ENCODE measurements around the gene TTC33.

The TTC33 gene

DNA sequence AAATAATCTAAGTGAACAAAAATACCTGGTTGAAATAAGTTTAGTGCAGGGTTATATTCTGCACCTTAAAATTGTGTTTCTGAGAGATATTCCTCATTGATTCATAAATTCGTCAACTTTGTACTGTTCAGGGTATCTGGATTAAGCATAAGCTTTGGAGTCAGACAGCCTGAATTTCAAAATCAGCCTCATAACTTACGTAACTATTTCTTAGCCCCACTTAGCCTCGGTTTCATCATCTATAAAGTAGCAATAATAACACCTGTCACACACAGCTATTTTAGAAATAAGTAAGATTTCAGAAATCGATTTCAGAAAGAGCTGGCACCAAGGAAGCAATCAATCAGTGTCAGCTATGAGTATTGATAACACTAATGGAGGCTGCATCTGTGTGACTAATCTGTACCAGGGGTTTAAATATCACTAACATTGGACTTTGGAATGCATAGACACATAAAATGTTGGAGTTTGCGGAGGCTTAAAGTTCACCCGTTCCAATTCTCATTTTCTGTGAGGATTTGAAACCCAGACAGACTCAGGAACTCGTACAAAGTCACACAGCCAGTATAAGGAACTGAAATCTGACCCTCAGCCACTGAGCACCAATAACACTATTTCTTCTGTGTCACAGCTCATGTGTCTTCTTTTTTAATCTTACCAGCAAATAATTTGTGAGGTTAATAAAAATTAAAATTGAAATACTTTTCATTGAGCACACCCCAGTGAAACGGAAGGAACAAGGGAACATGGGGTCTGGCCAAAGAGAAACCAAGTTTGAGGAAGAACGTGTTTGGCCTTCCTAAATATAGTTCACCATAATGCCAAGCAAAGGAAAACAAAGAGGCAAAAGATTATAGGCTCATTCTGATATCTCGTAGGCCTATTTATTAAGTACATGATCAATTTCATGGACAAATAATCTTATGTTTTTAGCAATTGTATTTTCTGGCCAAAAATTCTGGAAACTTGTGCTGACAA, 270.5 kb downstream of the TTC33 start:
- peak; percentile 11 for FAIRE-seq
- no peak for TF ChIP-seq POLR2A (IDR thresholded peaks at IDR 0.05; ENCODE audit: low read depth, low read length)
- no peak for DNase-seq (ENCODE audit: insufficient read length, low spot score)

DNA sequence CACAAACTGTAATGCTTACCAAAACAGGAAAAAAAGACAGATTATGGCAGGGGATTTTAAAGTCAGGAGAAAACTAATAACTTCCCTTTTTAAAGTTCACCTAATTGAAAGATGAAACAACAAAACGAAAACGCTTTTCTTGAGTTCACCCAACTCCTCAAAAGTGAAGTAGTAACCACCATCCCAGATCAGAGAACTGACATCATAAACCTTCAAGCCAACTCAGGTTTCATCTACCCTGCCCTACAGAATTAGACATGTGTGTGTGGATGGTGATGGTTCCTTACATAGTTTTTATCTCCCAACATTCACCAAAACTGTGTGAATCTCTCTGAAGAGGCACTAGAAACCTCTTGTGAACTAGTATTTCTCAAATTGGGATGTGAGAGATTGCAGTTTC, 271.3 kb downstream of the TTC33 start:
- DNase-seq (ENCODE audit: insufficient read length, low spot score) (no peak), FAIRE-seq (no peak)
- TF ChIP-seq POLR2A (IDR thresholded peaks at IDR 0.05; ENCODE audit: low read depth, low read length) = no peak

GRCh38 chr5:40483316-40483715, 272.4 kb downstream of the TTC33 start:
- FAIRE-seq = peak; percentile 50
- DNase-seq (ENCODE audit: insufficient read length, low spot score) = no peak
- TF ChIP-seq POLR2A (IDR thresholded peaks at IDR 0.05; ENCODE audit: low read depth, low read length) = no peak

DNA sequence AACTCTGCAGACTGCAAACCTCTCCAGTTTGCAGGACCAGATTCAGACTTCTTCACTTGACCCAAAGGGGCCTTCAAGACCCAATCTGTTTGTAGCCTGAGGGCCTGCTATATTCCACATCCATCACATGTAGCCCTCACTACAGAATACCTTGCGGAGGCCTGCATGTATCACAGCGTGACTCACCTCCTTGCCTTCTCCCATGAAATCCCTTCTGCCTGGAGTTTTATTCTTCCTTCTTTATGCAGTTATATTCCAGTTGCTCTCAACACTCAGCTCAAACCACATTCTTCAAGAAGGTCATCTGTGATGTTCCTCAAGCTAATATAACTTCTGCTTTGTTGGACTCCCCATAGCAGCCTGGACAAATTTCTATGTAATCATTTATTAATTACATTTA, 274.5 kb downstream of the TTC33 start:
- no peak for TF ChIP-seq POLR2A (IDR thresholded peaks at IDR 0.05; ENCODE audit: low read depth, low read length)
- no peak for DNase-seq (ENCODE audit: insufficient read length, low spot score)
- peak; percentile 97 for FAIRE-seq

DNA sequence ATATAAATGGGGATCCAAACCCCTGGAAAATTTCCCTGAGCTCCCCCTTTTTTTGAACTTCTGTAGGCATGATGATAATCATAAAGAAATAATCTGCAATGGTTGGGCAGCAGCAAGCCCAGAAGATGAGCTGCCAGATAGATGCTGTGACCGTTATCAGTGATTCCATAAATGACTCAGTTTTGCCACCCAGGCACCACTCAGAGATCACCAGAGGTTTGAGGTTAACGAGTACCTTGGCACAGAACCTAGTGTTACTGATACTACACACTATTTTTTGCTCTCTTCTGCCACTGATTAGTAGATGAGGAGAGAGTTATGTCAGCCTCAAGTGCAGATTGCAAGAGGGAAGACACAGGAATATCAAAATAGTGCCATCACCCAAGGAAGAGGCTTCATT, 275.4 kb downstream of the TTC33 start:
- DNase-seq (ENCODE audit: insufficient read length, low spot score) (no peak), FAIRE-seq (peak; percentile 67)
- no peak for TF ChIP-seq POLR2A (IDR thresholded peaks at IDR 0.05; ENCODE audit: low read depth, low read length)

GRCh38 chr5:40479939-40480338, 275.8 kb downstream of the TTC33 start:
- FAIRE-seq (no peak), DNase-seq (ENCODE audit: insufficient read length, low spot score) (no peak)
- TF ChIP-seq POLR2A (IDR thresholded peaks at IDR 0.05; ENCODE audit: low read depth, low read length) = no peak

DNA sequence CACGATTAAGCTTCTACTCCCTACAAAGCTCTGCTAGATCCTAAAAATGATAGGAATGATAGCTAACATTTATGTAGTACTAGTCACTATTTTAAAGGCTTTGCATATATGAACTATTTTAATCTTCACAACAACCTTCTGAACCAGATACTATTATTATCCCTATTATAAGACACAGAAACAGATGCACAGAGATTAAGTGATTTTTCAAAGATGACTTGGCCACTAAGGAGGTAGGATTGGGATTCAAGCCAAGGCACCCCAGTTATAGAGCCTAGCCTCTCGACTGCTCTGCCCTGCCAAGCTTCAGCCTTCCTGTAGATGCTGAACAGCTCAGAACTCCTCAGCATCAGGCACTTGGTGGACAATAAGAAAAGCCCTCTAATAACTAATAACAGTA, 277.0 kb downstream of the TTC33 start:
- peak; percentile 11 for FAIRE-seq
- DNase-seq (ENCODE audit: insufficient read length, low spot score) = no peak
- no peak for TF ChIP-seq POLR2A (IDR thresholded peaks at IDR 0.05; ENCODE audit: low read depth, low read length)

DNA sequence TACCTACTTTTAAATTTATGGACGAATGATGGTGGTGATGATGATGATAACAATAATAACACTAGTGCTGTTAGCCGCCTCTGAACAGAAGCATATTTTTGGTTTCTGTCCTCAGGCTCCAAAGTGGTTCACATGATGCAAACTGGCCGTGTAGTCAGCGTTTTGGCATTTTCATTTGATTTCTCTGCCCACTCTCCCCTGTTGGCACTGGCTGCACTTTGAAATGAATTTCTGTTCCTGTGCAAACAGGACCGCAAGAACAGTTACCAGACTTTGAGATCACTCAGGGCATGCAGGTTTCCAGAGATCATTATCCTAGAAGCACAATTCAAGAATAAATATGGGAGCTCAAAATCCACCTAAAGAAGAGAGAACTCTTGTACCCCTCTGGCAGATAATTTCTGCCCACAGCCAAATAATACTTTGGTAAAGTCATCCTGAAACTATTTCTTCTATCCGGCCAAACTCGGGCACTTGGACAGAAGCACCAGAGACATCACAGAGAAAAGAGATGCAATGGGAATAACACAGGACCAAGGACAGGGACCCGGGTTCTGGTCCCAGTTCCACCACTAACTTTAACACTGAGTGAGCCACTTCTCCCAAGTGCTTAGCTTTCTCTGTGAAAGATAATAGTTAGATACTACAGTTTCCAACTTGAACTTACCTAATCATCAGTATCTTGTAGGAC, 277.8 kb downstream of the TTC33 start:
- TF ChIP-seq POLR2A (IDR thresholded peaks at IDR 0.05; ENCODE audit: low read depth, low read length) = no peak
- DNase-seq (ENCODE audit: insufficient read length, low spot score) = peak; percentile 45
- peak; percentile 97 for FAIRE-seq

GRCh38 chr5:40475561-40475960, 280.2 kb downstream of the TTC33 start:
- TF ChIP-seq POLR2A (IDR thresholded peaks at IDR 0.05; ENCODE audit: low read depth, low read length) = no peak
- DNase-seq (ENCODE audit: insufficient read length, low spot score) = no peak
- FAIRE-seq = no peak

GRCh38 chr5:40474250-40474649, 281.5 kb downstream of the TTC33 start:
- FAIRE-seq = no peak

DNA sequence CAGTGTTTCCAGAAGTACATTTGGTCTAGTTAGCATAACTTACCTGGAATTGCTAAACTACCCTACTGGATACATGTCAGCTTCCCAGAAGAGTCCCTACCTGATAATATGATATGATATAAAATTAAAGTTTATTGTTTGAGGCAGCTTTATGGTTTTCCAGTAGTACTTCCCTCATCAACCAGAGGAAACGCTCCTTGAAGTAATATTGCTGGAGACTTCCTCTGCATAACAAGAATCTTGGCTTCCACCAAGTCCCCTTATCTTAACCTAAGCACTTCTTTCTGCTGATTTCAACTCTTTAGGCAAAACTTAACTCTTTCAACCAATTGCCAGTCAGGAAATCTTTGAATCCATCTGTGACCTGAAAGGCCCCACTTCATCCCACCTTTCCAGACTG, 290.3 kb downstream of the TTC33 start:
- TF ChIP-seq POLR2A (IDR thresholded peaks at IDR 0.05; ENCODE audit: low read depth, low read length) = no peak
- no peak for FAIRE-seq
- no peak for DNase-seq (ENCODE audit: insufficient read length, low spot score)

More at GRCh38 chr5:40474250-40474649, 281.5 kb downstream of the TTC33 start:
- no peak for TF ChIP-seq POLR2A (IDR thresholded peaks at IDR 0.05; ENCODE audit: low read depth, low read length)
- DNase-seq (ENCODE audit: insufficient read length, low spot score) = no peak

- DNase-seq (ENCODE audit: insufficient read length, low spot score) (no peak), FAIRE-seq (peak; percentile 94)
- no peak for TF ChIP-seq POLR2A (IDR thresholded peaks at IDR 0.05; ENCODE audit: low read depth, low read length)
These were observed 291.2 kb downstream of the TTC33 start for GRCh38 chr5:40464511-40464910.

Measured in H54 (cell line).